HG03575 (cell line): ENCODE measurements around the gene UCKL1.
"Not testable (repeated sequence)": the region's sequence is repeated elsewhere in the genome, so short reads cannot be mapped to it uniquely, and the experiment has no call there.

Experiments used
- ATAC-seq: cut with Tn5 transposase; IDR thresholded peaks from one replicate; pipeline ENCODE4 v1.9.1; 2021; ENCODE audit not compliant: unreplicated experiment, insufficient number of reproducible peaks, low FRiP score; ENCODE audit errors: extremely low read depth

UCKL1 gene

GRCh38 chr20:63932606-63933160 lies 23.5 kb downstream of the UCKL1 start:
- no peak for ATAC-seq

DNA sequence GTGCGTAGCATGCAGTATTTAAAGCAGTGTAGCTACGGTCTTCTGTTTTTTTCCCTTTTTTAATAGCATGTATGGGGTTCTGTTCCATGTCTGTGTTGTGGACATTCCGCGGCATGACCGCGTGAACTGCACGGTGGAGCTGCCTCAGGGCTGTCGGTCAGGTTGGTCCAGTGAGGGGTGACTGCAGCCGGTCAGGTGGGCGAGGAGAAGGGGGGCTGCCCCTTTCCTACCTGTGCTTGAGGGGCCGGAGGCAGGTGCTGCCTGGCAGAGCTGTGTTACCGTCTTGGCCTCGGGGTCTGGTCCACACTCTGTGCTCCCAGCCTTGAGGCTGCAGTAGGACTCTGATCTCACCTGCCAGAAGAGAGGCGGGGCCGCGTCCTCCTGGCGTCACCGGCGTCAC lies 24.5 kb downstream of the UCKL1 start:
- no peak for ATAC-seq

DNA sequence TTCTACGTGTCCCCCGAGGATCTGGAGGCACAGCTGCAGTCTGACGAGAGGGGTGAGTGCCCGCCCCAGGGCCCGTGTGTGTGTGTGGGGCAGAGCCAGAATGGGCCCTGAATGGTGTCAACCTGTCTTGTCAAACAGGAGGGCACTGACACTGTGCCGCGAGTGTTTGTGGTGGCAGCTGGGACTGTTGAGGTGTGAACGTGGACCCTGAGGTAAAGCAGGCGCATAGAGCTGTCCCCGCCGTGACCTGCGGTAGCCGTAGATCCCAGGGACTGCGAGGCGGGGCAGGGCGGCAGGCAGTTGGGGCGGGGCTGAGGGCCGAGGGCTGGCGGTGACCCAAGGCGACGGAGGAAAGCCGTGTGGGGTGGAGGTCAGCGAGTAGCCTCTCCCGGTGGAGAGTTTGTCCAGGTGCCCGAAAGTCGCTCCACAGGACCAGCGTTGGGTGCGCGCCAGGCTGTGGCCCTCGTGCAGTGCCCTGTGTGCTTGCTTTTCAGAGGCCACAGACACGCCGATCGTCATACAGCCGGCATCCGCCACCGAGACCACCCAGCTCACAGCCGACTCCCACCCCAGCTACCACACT lies 25.2 kb downstream of the UCKL1 start:
- no peak for ATAC-seq

DNA sequence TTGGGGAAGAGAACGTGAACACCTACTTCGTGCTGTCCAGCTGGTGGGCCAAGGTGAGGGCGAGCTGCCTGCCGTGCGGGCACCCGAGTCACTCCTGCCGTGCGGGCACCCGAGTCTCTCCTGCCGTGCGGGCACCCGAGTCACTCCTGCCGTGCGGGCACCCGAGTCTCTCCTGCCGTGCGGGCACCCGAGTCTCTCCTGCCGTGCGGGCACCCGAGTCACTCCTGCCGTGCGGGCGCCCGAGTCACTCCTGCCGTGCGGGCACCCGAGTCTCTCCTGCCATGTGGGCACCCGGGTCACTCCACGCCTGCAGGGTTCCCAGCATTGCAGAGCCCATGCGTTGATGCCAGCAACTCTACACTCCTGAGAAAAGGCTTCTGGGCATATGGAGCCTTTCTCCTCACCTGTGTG lies 26.7 kb downstream of the UCKL1 start:
- ATAC-seq: not testable (repeated sequence)

DNA sequence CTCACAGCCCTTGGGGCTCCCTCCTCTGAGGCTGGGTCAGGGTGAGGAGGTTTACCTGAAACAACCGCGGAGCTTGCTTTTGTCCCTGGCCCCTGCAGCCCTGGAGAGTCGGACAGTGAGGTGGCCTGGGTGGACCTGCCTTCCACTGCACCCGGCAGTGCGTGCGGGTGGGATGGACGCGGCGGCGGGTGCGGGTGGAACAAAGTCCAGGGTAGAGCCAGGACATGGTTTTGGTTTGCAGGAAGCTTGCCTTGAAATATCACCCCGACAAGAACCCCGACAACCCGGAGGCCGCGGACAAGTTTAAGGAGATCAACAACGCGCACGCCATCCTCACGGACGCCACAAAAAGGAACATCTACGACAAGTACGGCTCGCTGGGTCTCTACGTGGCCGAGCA lies 27.1 kb downstream of the UCKL1 start:
- ATAC-seq: no peak

DNA sequence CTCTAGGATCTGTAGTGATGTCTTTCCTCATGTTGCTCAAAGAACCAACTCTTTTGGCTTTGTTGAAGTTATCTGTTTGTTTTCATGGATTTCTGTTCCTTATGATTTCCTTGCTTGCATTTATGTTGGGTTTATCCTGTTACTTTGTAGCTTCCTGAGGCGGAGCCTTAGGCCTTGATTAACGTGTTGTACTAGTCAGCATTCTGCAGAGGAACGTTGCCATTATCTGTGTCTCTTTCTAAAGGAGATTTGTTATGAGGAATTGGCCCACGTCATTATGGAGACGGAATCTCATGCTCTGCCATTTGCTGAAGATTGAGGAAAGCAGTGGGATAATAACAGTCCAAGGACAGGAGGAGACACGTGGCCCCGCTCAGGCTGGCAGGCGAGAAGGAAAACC lies 29.9 kb downstream of the UCKL1 start:
- ATAC-seq: no peak

DNA sequence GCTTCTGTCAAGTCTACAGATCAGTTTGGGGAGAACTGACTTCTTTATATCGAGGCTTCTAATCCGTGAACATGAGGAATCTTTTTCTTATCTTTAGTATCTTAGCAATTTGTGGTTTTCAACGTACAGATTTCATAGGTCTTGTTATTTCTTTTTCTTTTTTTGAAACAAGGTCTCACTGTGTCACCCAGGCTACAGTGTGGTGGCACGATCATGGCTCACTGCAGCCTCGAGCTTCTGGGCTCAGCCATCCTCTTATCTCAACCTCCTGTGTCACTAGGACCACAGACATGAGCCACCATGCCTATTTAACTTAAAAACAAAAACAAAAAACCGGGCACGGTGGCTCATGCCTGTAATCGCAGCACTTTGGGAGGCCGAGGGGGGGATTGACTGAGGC lies 32.0 kb downstream of the UCKL1 start:
- no peak for ATAC-seq

- no peak for ATAC-seq
These were observed 32.6 kb downstream of the UCKL1 start for GRCh38 chr20:63923651-63924050.

- ATAC-seq: no peak
These were observed 36.0 kb downstream of the UCKL1 start for GRCh38 chr20:63920226-63920625.

DNA sequence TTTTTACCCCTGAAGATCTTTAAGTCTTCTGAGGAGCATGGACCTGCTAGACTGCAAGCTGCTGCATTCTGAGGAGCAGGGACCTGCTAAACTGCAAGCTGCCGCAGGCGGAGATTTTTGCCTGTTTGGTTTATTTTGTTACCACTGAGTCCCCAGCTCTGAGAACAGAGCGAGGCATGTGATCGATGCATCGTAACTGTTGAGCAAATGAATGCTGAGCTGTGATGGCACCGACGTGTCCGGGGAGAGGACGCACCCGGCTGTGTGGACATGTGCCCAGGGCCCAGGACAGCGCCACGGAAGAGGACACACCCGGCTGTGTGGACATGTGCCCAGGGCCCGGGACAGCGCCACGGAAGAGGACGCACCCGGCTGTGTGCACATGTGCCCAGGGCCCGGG lies 37.1 kb downstream of the UCKL1 start:
- no peak for ATAC-seq

DNA sequence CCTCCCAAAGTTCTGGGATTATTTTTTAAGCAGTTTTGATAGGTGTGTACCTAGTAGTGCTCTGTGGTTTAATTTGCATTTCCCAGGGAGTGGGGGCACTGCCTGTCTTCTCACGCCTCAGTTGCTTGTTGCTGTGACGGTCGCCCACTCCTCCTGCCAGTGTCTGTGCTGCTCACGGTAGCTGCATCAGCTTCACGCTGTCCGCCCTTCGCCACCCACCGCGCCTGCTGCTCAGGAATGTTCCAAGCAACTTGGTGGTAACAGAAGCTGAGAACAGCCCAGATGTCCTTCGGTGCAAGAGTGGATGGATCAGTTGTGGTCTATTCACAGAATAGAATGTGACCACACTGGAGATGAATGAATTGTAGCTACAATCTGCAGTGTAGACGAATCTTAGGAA lies 38.4 kb downstream of the UCKL1 start:
- no peak for ATAC-seq

- not testable (repeated sequence) for ATAC-seq
These were observed 39.8 kb downstream of the UCKL1 start for GRCh38 chr20:63916371-63916939.

DNA sequence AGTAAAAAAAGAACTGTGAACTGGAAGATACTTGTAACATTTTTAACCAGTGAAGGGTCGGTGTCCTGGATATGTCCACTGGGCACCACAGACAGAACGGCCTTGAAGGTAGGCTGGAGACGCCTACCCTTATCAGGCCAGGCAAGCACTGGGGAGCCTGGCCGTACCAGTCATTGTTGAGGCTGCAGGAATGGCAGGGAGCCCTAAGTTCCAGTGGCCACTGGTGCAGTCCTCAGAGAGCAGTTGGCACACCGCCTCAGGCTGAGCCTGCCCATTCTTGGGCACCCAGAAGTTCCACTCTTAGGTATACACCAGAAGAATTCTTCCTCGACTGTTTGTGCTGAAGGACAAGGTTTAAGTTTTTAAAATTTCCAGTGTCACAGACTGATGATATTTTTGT lies 40.7 kb downstream of the UCKL1 start:
- no peak for ATAC-seq

DNA sequence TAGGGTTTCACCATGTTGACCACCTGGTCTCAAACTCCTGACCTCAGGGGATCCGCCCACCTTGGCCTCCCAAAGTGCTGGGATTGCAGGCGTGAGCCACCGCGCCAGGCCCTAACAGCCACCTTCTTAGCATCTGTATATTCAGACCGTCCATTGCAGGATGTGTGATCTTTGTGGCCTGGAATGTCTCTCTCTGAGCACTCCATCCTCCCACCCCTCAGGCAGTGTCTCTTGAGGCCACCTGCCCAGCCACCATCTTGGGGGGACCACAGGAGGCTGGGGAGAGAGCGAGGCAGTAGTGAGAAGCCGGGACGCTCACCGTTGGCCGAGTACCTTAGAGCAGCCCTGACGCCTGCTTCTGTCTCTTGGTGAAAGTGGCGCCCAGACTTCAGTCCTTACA lies 42.4 kb downstream of the UCKL1 start:
- ATAC-seq: no peak

DNA sequence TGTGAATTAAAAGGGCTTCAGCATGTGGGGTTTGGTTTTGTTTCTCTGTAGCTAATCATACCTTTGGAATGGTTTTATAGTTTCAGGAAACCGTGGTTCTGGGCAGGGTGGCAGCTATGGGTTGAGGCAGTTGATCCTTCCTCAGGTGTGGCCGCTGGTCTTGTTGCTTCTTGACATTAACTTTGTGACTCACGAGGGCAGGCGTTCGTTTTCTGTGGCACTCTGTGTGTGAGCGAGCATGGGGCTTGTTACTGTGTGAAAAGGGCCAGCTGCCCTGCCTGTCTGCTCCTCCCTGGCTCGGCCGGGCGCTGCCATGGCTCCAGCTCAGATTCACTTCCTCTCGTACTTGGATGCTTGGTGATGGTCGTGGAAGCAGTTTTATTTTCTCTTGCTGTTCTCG lies 45.0 kb downstream of the UCKL1 start:
- no peak for ATAC-seq

DNA sequence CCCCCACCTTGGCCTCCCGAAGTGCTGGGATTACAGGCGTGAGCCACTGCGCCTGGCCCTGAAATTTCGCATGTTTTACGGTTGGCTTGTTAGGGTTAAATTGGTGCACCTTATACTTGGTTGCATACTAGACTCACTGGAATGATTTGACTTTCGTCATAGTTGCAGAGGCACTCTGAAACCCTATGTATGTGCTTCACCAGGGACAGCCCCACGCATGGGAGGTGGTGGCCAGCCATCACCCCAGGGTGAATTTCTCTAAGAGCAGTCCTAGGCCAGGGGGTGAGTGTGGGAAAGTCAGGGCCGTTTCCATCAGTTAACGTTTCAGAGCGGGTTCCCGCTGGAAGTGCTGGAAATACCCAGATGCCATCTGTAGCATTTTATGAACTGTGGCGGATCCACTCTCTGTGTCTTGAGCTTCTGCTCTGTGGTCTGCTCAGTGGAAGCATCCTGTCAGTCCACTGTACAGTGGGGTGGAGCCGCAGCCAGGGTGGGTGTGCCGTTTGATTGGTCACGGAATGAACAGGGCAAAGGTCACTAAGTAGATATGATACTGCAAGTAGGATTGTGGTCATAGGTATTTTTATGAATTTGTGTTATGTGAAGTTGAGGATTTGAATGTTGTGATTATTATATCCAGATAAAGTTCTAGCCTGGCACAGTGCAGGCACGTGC lies 48.1 kb downstream of the UCKL1 start:
- ATAC-seq: no peak

GRCh38 chr20:63903796-63904561 lies 52.2 kb downstream of the UCKL1 start:
- no peak for ATAC-seq

GRCh38 chr20:63900413-63900812 lies 55.8 kb downstream of the UCKL1 start:
- ATAC-seq: no peak

GRCh38 chr20:63898882-63899558 lies 57.2 kb downstream of the UCKL1 start:
- ATAC-seq: no peak
